BLaER1 treated with 17β-estradiol and CSF1 and Interleukin-3, amounts not matched to agents 10 nM and 100 nM (cell line): ENCODE results near the gene LYZL1.
"Not testable (repeated sequence)": the region's sequence is repeated elsewhere in the genome, so short reads cannot be mapped to it uniquely, and the experiment has no call there.

Source experiments
- H3K27ac ChIP-seq, 11 experiments: shearing (Covaris generic); formaldehyde crosslinking; 2 replicates each; pipeline ENCODE4 v1.8.1; 2022
- H3K27me3 ChIP-seq, 11 experiments: shearing (Covaris generic); formaldehyde crosslinking; 2 replicates each; pipeline ENCODE4 v1.8.1; 2022
- H3K36me3 ChIP-seq, 11 experiments: shearing (Covaris generic); formaldehyde crosslinking; 2 replicates each; pipeline ENCODE4 v1.8.1; 2022
- H3K4me1 ChIP-seq, 10 experiments: shearing (Covaris generic); formaldehyde crosslinking; 2 replicates each; pipeline ENCODE4 v1.8.1; 2022
- H3K4me2 ChIP-seq, 11 experiments: shearing (Covaris generic); formaldehyde crosslinking; 2 replicates each; pipeline ENCODE4 v1.8.1; 2022
- H3K4me3 ChIP-seq, 10 experiments: shearing (Covaris generic); formaldehyde crosslinking; 2 replicates each; pipeline ENCODE4 v1.8.1; 2022
- H3K9ac ChIP-seq, 11 experiments: shearing (Covaris generic); formaldehyde crosslinking; 2 replicates each; pipeline ENCODE4 v1.8.1; 2022
- H3K9me3 ChIP-seq, 11 experiments: shearing (Covaris generic); formaldehyde crosslinking; replicated peaks in 1 of 11; 2 replicates each; pipeline ENCODE4 v1.8.1; 2022
- H4K20me1 ChIP-seq, 11 experiments: shearing (Covaris generic); formaldehyde crosslinking; 2 replicates each; pipeline ENCODE4 v1.8.1; 2022
- Cebpa-rat ChIP-seq, 11 experiments: shearing (Covaris generic); IDR thresholded peaks; 2 replicates each; pipeline ENCODE4 v1.8.1; 2022

The LYZL1 gene

GRCh38 chr10:29320680-29321121 is 31.8 kb downstream of the LYZL1 start:
- not testable (repeated sequence) for H3K27ac ChIP-seq, H3K27me3 ChIP-seq, H3K9ac ChIP-seq, H3K4me3 ChIP-seq, H3K4me2 ChIP-seq, H3K9me3 ChIP-seq, H4K20me1 ChIP-seq, H3K36me3 ChIP-seq
- peaks cover 8 to 32% (median 19%) of the 10 kb centered on the region in 10 experiments; a peak in 18 of 20 replicates for H3K4me1 ChIP-seq
- peak in 3 of 11 experiments; percentile 13 to 47 (median 24); a peak in 2 of 22 replicates for TF ChIP-seq Cebpa-rat (IDR thresholded peaks at IDR 0.05)

GRCh38 chr10:29321656-29322055 is 32.8 kb downstream of the LYZL1 start:
- H3K4me1 ChIP-seq = peaks cover 8 to 32% (median 19%) of the 10 kb centered on the region in 10 experiments; a peak in 18 of 20 replicates
- H3K9me3 ChIP-seq = no peaks in the 10 kb centered on the region
- peaks cover 0 to 6% (median 0%) of the 10 kb centered on the region in 11 experiments; a peak in 2 of 22 replicates for H3K27me3 ChIP-seq
- H3K27ac ChIP-seq = no peak overlapping the region
- TF ChIP-seq Cebpa-rat (IDR thresholded peaks at IDR 0.05) = no peak
- no peak overlapping the region for H3K9ac ChIP-seq
- H3K36me3 ChIP-seq = no peaks in the 10 kb centered on the region
- H3K4me2 ChIP-seq = peak overlapping the region in 1 of 11 experiments; percentile 29; a peak in 1 of 22 replicates
- no peak overlapping the region for H3K4me3 ChIP-seq
- no peaks in the 10 kb centered on the region for H4K20me1 ChIP-seq

GRCh38 chr10:29322918-29323317 is 34.0 kb downstream of the LYZL1 start:
- peak overlapping the region in 1 of 11 experiments; percentile 16; a peak in 2 of 22 replicates for H3K27ac ChIP-seq
- peak overlapping the region; percentile 3 to 82 (median 58); a peak in 18 of 22 replicates for H3K4me2 ChIP-seq
- H3K9ac ChIP-seq = peak overlapping the region in 2 of 11 experiments; percentile 12 to 19; a peak in 1 of 22 replicates
- H3K9me3 ChIP-seq = no peaks in the 10 kb centered on the region
- TF ChIP-seq Cebpa-rat (IDR thresholded peaks at IDR 0.05) = no peak
- peaks cover 8 to 32% (median 19%) of the 10 kb centered on the region in 10 experiments; a peak in 18 of 20 replicates for H3K4me1 ChIP-seq
- H4K20me1 ChIP-seq = no peaks in the 10 kb centered on the region
- H3K27me3 ChIP-seq = peaks cover 0 to 6% (median 0%) of the 10 kb centered on the region in 11 experiments; a peak in 2 of 22 replicates
- no peak overlapping the region for H3K4me3 ChIP-seq
- H3K36me3 ChIP-seq = no peaks in the 10 kb centered on the region

- no peaks in the 10 kb centered on the region for H3K36me3 ChIP-seq
- H3K4me3 ChIP-seq = no peak overlapping the region
- H3K27ac ChIP-seq = peak overlapping the region in 1 of 11 experiments; percentile 16; a peak in 1 of 22 replicates
- peak overlapping the region; percentile 3 to 82 (median 58); a peak in 18 of 22 replicates for H3K4me2 ChIP-seq
- peak overlapping the region in 2 of 11 experiments; percentile 12 to 19; a peak in 1 of 22 replicates for H3K9ac ChIP-seq
- no peak for TF ChIP-seq Cebpa-rat (IDR thresholded peaks at IDR 0.05)
- peaks cover 8 to 32% (median 19%) of the 10 kb centered on the region in 10 experiments; a peak in 18 of 20 replicates for H3K4me1 ChIP-seq
- no peaks in the 10 kb centered on the region for H3K9me3 ChIP-seq
- H4K20me1 ChIP-seq = no peaks in the 10 kb centered on the region
- peaks cover 0 to 6% (median 0%) of the 10 kb centered on the region in 11 experiments; a peak in 2 of 22 replicates for H3K27me3 ChIP-seq
Measured at GRCh38 chr10:29323367-29323766, 34.5 kb downstream of the LYZL1 start.

GRCh38 chr10:29324220-29324841 is 35.5 kb downstream of the LYZL1 start:
- no peak for TF ChIP-seq Cebpa-rat (IDR thresholded peaks at IDR 0.05)
- peaks cover 8 to 29% (median 19%) of the 10 kb centered on the region in 10 experiments; a peak in 18 of 20 replicates for H3K4me1 ChIP-seq
- peak overlapping the region in 5 of 11 experiments; percentile 56 to 82 (median 76); a peak in 10 of 22 replicates for H3K4me2 ChIP-seq
- H3K36me3 ChIP-seq = no peaks in the 10 kb centered on the region
- H3K27me3 ChIP-seq = peaks cover 0 to 1% (median 0%) of the 10 kb centered on the region in 11 experiments; a peak in 1 of 22 replicates
- no peak overlapping the region for H3K9ac ChIP-seq
- H3K4me3 ChIP-seq = no peak overlapping the region
- H3K27ac ChIP-seq = no peak overlapping the region
- no peaks in the 10 kb centered on the region for H3K9me3 ChIP-seq
- H4K20me1 ChIP-seq = no peaks in the 10 kb centered on the region

- H3K4me1 ChIP-seq = peaks cover 8 to 29% (median 19%) of the 10 kb centered on the region in 10 experiments; a peak in 18 of 20 replicates
- H3K4me3 ChIP-seq = no peak overlapping the region
- no peak overlapping the region for H3K4me2 ChIP-seq
- no peak overlapping the region for H3K9ac ChIP-seq
- no peaks in the 10 kb centered on the region for H3K27me3 ChIP-seq
- H4K20me1 ChIP-seq = no peaks in the 10 kb centered on the region
- no peak overlapping the region for H3K27ac ChIP-seq
- TF ChIP-seq Cebpa-rat (IDR thresholded peaks at IDR 0.05) = no peak
- no peaks in the 10 kb centered on the region for H3K9me3 ChIP-seq
- no peaks in the 10 kb centered on the region for H3K36me3 ChIP-seq
Measured at GRCh38 chr10:29326299-29326698, 37.4 kb downstream of the LYZL1 start.

GRCh38 chr10:29326886-29327745 is 38.2 kb downstream of the LYZL1 start:
- Histone ChIP-seq H3K4me1 (peaks cover 8 to 26% (median 18%) of the 10 kb centered on the region in 10 experiments; a peak in 18 of 20 replicates), H3K4me3 (no peak overlapping the region), H3K9me3 (no peaks in the 10 kb centered on the region), H3K9ac (no peak overlapping the region), H3K4me2 (no peak overlapping the region), H3K27me3 (no peaks in the 10 kb centered on the region), H3K36me3 (no peaks in the 10 kb centered on the region), H3K27ac (no peak overlapping the region), H4K20me1 (no peaks in the 10 kb centered on the region)
- TF ChIP-seq Cebpa-rat (IDR thresholded peaks at IDR 0.05) = no peak

- no peaks in the 10 kb centered on the region for H3K36me3 ChIP-seq
- H3K27me3 ChIP-seq = no peaks in the 10 kb centered on the region
- no peak overlapping the region for H3K4me2 ChIP-seq
- no peak for TF ChIP-seq Cebpa-rat (IDR thresholded peaks at IDR 0.05)
- H3K4me1 ChIP-seq = peaks cover 8 to 22% (median 16%) of the 10 kb centered on the region in 10 experiments; a peak in 18 of 20 replicates
- H3K9ac ChIP-seq = no peak overlapping the region
- no peak overlapping the region for H3K4me3 ChIP-seq
- no peaks in the 10 kb centered on the region for H4K20me1 ChIP-seq
- H3K9me3 ChIP-seq = no peaks in the 10 kb centered on the region
- H3K27ac ChIP-seq = no peak overlapping the region
Measured at GRCh38 chr10:29327746-29328102, 38.9 kb downstream of the LYZL1 start.

- Histone ChIP-seq H4K20me1 (no peaks in the 10 kb centered on the region), H3K4me3 (no peak overlapping the region), H3K4me2 (no peak overlapping the region), H3K4me1 (peaks cover 0 to 9% (median 3%) of the 10 kb centered on the region in 10 experiments; a peak in 13 of 20 replicates), H3K36me3 (no peaks in the 10 kb centered on the region), H3K27me3 (no peaks in the 10 kb centered on the region), H3K27ac (no peak overlapping the region), H3K9me3 (no peaks in the 10 kb centered on the region), H3K9ac (no peak overlapping the region)
- TF ChIP-seq Cebpa-rat (IDR thresholded peaks at IDR 0.05) = no peak
Measured at GRCh38 chr10:29328983-29329382, 40.1 kb downstream of the LYZL1 start.
